Peyer's patch (tissue), 4 donors: ENCODE measurements around the gene GAA.

Source experiments
- CTCF ChIP-seq, 6 experiments: fragments of 450-650 bp in 4 of 6; fragments of 200-600 bp in 2 of 6; sonication (generic) in 1 of 6; IDR thresholded peaks; one replicate each; pipeline ENCODE4 v1.5.1; 2017 to 2019; ENCODE audit warnings: antibody characterized with exemption in 6 of 6, mild to moderate bottlenecking in 3 of 6, moderate library complexity in 1 of 6
- POLR2A ChIP-seq, 2 donors: fragments of 450-650 bp; IDR thresholded peaks; one replicate each; pipeline ENCODE4 v1.5.1; 2017; ENCODE audit warnings: antibody characterized with exemption in 2 of 2, mild to moderate bottlenecking in 2 of 2, moderate library complexity in 2 of 2

- TF ChIP-seq CTCF (IDR thresholded peaks at IDR 0.05) (no peak), POLR2A (IDR thresholded peaks at IDR 0.05) (no peak)
These were observed 1.9 kb upstream of the GAA start for GRCh38 chr17:80099291-80100034.
